HepG2 (cell line): Measurements from ENCODE around the gene PRKCZ. TPM values are rescaled to one million over a fixed set of nuclear protein-coding genes. Genes with fewer than 3 reads are reported as not detected.
A peak's percentile ranks its signal among the peaks of the same experiment; 100 is the strongest.

Source experiments
- ATAC-seq: fragments of 200-7000 bp; cut with Tn5 transposase; 3 replicates; pipeline ENCODE4 v1.9.1; 2020; ENCODE audit warnings: mild to moderate bottlenecking, moderate library complexity
- BruUV-seq: library from RNA; stranded (reverse); fragments of 400-500 nt; replicated peaks from 2 replicates; lab custom pipeline; 2021; lab: Mats Ljungman, UMichigan
- CTCF ChIA-PET: fragments of 300-600 bp; formaldehyde crosslinking; extraction: SDS; loops from one replicate; lab custom pipeline; 2021; ENCODE audit warnings: low total read pairs, inconsistent platforms, low intra/inter-chr PET ratio; lab: Yijun Ruan, JAX
- POLR2A ChIA-PET: fragments of 350-600 bp; sonication (Branson Sonifier 250); formaldehyde crosslinking; loops from one replicate; lab custom pipeline; 2020; ENCODE audit warnings: antibody characterized with exemption, inconsistent platforms; lab: Yijun Ruan, JAX
- DNase-seq: peaks from one replicate; pipeline ENCODE4 v3.0.0-alpha.2; 2015; ENCODE audit warnings: low spot score
- FAIRE-seq: peaks from 3 replicates; lab custom pipeline; 2011; peaks lifted over from hg19 to GRCh38; lab: Jason Lieb, UNC
- H2AFZ ChIP-seq: one replicate; pipeline ENCODE4 v1.6.1; 2011; ENCODE audit warnings: low read length, inconsistent platforms
- H3K27ac ChIP-seq: fragments of 300-600 bp; 3 replicates; pipeline ENCODE4 v1.8.0; 2011; ENCODE audit warnings: mixed run types, mild to moderate bottlenecking, mixed read lengths, low read length, inconsistent platforms; ENCODE audit not compliant: insufficient read depth; ENCODE audit errors: extremely low read length
- H3K27me3 ChIP-seq, 2 experiments: fragments of 200-600 bp in 1 of 2; 2 replicates in 1 of 2; 3 replicates in 1 of 2; pipeline versions ENCODE4 v1.6.0 to v1.8.0; 2011; ENCODE audit warnings: low read length in 2 of 2, mild to moderate bottlenecking in 2 of 2, moderate library complexity in 2 of 2, inconsistent platforms in 1 of 2; ENCODE audit not compliant: insufficient read depth in 2 of 2, control insufficient read depth in 1 of 2
- H3K36me3 ChIP-seq, 2 experiments: fragments of 200-600 bp in 1 of 2; replicated peaks in 1 of 2; 2 replicates in 1 of 2; 3 replicates in 1 of 2; pipeline versions ENCODE4 v1.5.1 to v1.8.0; 2011; ENCODE audit warnings: low read length in 2 of 2, inconsistent platforms in 1 of 2; ENCODE audit not compliant: insufficient read depth in 2 of 2, control insufficient read depth in 1 of 2
- H3K4me1 ChIP-seq: 2 replicates; pipeline ENCODE4 v1.5.1; 2012; ENCODE audit warnings: low read length, inconsistent platforms; ENCODE audit not compliant: insufficient read depth
- H3K4me2 ChIP-seq: 2 replicates; pipeline ENCODE4 v1.6.0; 2011; ENCODE audit warnings: low read depth, low read length, inconsistent platforms
- H3K4me3 ChIP-seq, 3 experiments: fragments of 200-600 bp in 1 of 3; sonication (generic), shearing (Covaris generic) in 1 of 3; replicated peaks in 1 of 3; 2 replicates each; pipeline ENCODE4 v1.5.1; 2011 to 2016; ENCODE audit warnings: low read length in 3 of 3, inconsistent platforms in 2 of 3, low read depth in 2 of 3, mild to moderate bottlenecking in 2 of 3, control low read depth in 1 of 3, mixed read lengths in 1 of 3; ENCODE audit not compliant: insufficient read depth in 1 of 3
- H3K79me2 ChIP-seq: one replicate; pipeline ENCODE4 v1.6.1; 2011; ENCODE audit warnings: low read length, inconsistent platforms; ENCODE audit not compliant: insufficient read depth
- H3K9ac ChIP-seq: 2 replicates; pipeline ENCODE4 v1.6.0; 2011; ENCODE audit warnings: mild to moderate bottlenecking, low read depth, low read length, inconsistent platforms; ENCODE audit not compliant: insufficient read depth
- H3K9me3 ChIP-seq: 2 replicates; pipeline ENCODE4 v1.5.1; 2012; ENCODE audit warnings: mild to moderate bottlenecking, low read length
- H4K20me1 ChIP-seq: 2 replicates; pipeline ENCODE4 v1.6.0; 2011; ENCODE audit warnings: inconsistent platforms, mild to moderate bottlenecking, low read length, moderate library complexity; ENCODE audit not compliant: insufficient read depth
- HIC2 ChIP-seq: sonication (generic); formaldehyde crosslinking; IDR thresholded peaks from 2 replicates; pipeline ENCODE4 v1.9.0; 2022; ENCODE audit warnings: low read depth, missing genetic modification reagents
- ZNF17 ChIP-seq: sonication (generic); formaldehyde crosslinking; IDR thresholded peaks from 2 replicates; pipeline ENCODE4 v1.5.0; 2020; ENCODE audit warnings: mild to moderate bottlenecking, missing genetic modification reagents
- ZNF331 ChIP-seq: sonication (generic); formaldehyde crosslinking; IDR thresholded peaks from 2 replicates; pipeline ENCODE4 v1.4.0; 2020; ENCODE audit warnings: missing genetic modification reagents
- ZNF672 ChIP-seq: sonication (generic); formaldehyde crosslinking; IDR thresholded peaks from 2 replicates; pipeline ENCODE4 v1.8.1; 2022; ENCODE audit warnings: missing genetic modification reagents
- WGBS: methylation state at CpG from one replicate; pipeline ENCODE4 v1.1.6; 2017; ENCODE audit warnings: low lambda C conversion rate; 5-methylcytosine and 5-hydroxymethylcytosine counted together
- in situ Hi-C: cut with HindIII; loops from 2 replicates; pipeline ENCODE4 v1.10.0; 2017; ENCODE audit warnings: low pct_unique_long_range_greater_than_20kb; ENCODE audit not compliant: extremely low pct_ligation_motif_present
- intact Hi-C: fragments of 100-400 bp; cut with micrococcal nuclease; formaldehyde crosslinking; loops from one replicate; pipeline ENCODE4 v1.10.0; 2022; ENCODE audit not compliant: unreplicated experiment
- polyA plus RNA-seq, 8 experiments: library from polyadenylated mRNA; depleted of rRNA in 3 of 8; stranded (reverse) in 7 of 8; unstranded in 1 of 8; fragments of >200 nt; fragmentation: Illumina TruSeq in 4 of 8; extraction: Trizol in 4 of 8; gene quantifications; 2 replicates each; pipeline versions ENCODE4 v1.2.1 to v1.2.3, GENCODE V29; 2011 to 2016; ENCODE audit warnings: low read depth in 4 of 8, missing spikeins in 1 of 8, mixed read lengths in 1 of 8; ENCODE audit not compliant: insufficient read depth in 1 of 8
- total RNA-seq, 5 experiments: library from RNA; depleted of rRNA; stranded (reverse); fragments of >200 nt; fragmentation: Illumina TruSeq; extraction: Trizol; gene quantifications; 2 replicates each; pipeline ENCODE4 v1.2.3, GENCODE V29; 2016; ENCODE audit warnings: low read depth in 1 of 5

The PRKCZ gene
- total and polyA plus RNA-seq, 2 of the 13 experiments (the other 11 are each of a cell fraction or from before 2014, with no cell fraction given): 34.7 to 85.2 TPM

GRCh38 chr1:2037314-2037979, 12.8 kb upstream of the PRKCZ start:
- intact Hi-C loops (no loop called here), in situ Hi-C loops (no loop called here)
- ChIA-PET POLR2A (interaction anchor here (1.3 kb wide), 1 partner anchor 12 kb away, joined by 3 read pairs; no protein-coding TSS in a partner anchor), CTCF (no interaction called here)
- 32% methylated on average over 9 of the region's 18 CpGs for WGBS
- no peak for ATAC-seq
- peaks cover 8% of the 10 kb centered on the region; the same call in 1 of the 2 replicates for H3K4me1 ChIP-seq
- H3K79me2 ChIP-seq: no peaks in the 10 kb centered on the region
- H3K9me3 ChIP-seq: no peaks in the 10 kb centered on the region
- H3K36me3 ChIP-seq: no peaks in the 10 kb centered on the region
- H4K20me1 ChIP-seq: no peaks in the 10 kb centered on the region
- no peak overlapping the region for H3K27ac ChIP-seq
- H3K9ac ChIP-seq: no peak overlapping the region
- peaks cover 19 to 65% of the 10 kb centered on the region in 2 experiments for H3K27me3 ChIP-seq
- FAIRE-seq: no peak
- TF ChIP-seq ZNF17 (CRISPR knock-in tag) (no peak), ZNF672 (CRISPR knock-in tag) (no peak)
- no peak overlapping the region for H3K4me3 ChIP-seq
- no peak overlapping the region for H3K4me2 ChIP-seq
- no peak overlapping the region for H2AFZ ChIP-seq
- DNase-seq: no peak
- no TSS peak for BruUV-seq

GRCh38 chr1:2038229-2038628, 12.0 kb upstream of the PRKCZ start:
- ATAC-seq (no peak), DNase-seq (no peak), FAIRE-seq (no peak)
- POLR2A ChIA-PET: interaction anchor here (1.3 kb wide), 1 partner anchor 11 kb away, joined by 3 read pairs; no protein-coding TSS in a partner anchor
- H3K4me1 ChIP-seq: peaks cover 8% of the 10 kb centered on the region
- no peaks in the 10 kb centered on the region for H3K9me3 ChIP-seq
- no TSS peak for BruUV-seq
- no peak overlapping the region for H3K4me2 ChIP-seq
- intact Hi-C loops: no loop called here
- WGBS: 44% methylated on average over 8 of the region's 8 CpGs
- H3K27me3 ChIP-seq: peaks cover 13 to 57% of the 10 kb centered on the region in 2 experiments
- TF ChIP-seq ZNF331 (CRISPR knock-in tag): peak; percentile 97
- TF ChIP-seq HIC2 (CRISPR knock-in tag): no peak
- no peaks in the 10 kb centered on the region for H3K36me3 ChIP-seq
- CTCF ChIA-PET: no interaction called here
- no peak overlapping the region for H3K27ac ChIP-seq
- H3K9ac ChIP-seq: no peak overlapping the region
- in situ Hi-C loops: no loop called here
- no peak overlapping the region for H2AFZ ChIP-seq
- no peak overlapping the region for H3K4me3 ChIP-seq
- no peaks in the 10 kb centered on the region for H3K79me2 ChIP-seq
- H4K20me1 ChIP-seq: no peaks in the 10 kb centered on the region
